ENCODE results near the gene OTUB2.

DNA sequence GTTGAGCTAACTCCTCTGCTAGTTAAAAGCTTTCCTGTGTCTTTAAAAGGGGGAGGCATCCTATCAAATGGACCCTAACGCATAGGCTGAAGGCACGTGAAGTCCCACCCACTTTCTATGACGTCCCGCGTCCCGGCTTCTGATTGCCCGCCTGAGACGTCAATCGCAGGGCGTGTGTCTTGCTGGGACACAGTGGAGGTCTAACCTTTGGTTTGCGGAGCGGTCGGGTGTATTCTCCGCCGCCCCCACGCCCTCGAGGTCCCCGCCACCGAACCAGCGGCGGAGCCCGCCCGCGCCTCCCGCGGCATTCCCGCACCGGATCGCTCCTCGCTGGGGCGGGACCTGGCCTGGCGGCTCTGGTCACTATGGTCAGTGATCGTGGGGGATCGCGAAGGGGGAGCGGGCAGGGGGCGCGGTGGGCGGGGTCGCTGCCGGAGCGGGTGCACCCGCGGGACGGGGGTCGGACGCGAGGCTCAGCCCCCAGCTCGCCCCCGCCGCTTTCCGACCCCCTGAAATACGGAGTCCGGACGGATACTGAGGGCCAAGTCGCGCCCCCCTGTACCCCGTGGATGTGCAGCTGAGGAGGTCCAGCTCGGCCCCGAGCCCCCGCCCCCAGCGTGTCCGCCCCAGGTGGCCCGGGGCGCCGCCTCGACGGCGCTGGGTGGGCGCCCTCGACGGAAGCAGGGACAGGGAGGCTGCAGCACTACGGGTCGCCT, at the start of gene OTUB2:
- TF ChIP-seq CTCF (IDR thresholded peaks at IDR 0.05) (no peak), POLR2AphosphoS5 (IDR thresholded peaks at IDR 0.05; ENCODE audit: low read depth, low read length) (no peak), SIN3A (IDR thresholded peaks at IDR 0.05; ENCODE audit: borderline replicate concordance, insufficient read depth, low read depth, low read length) (no peak)
- TF ChIP-seq, protein P1, sequence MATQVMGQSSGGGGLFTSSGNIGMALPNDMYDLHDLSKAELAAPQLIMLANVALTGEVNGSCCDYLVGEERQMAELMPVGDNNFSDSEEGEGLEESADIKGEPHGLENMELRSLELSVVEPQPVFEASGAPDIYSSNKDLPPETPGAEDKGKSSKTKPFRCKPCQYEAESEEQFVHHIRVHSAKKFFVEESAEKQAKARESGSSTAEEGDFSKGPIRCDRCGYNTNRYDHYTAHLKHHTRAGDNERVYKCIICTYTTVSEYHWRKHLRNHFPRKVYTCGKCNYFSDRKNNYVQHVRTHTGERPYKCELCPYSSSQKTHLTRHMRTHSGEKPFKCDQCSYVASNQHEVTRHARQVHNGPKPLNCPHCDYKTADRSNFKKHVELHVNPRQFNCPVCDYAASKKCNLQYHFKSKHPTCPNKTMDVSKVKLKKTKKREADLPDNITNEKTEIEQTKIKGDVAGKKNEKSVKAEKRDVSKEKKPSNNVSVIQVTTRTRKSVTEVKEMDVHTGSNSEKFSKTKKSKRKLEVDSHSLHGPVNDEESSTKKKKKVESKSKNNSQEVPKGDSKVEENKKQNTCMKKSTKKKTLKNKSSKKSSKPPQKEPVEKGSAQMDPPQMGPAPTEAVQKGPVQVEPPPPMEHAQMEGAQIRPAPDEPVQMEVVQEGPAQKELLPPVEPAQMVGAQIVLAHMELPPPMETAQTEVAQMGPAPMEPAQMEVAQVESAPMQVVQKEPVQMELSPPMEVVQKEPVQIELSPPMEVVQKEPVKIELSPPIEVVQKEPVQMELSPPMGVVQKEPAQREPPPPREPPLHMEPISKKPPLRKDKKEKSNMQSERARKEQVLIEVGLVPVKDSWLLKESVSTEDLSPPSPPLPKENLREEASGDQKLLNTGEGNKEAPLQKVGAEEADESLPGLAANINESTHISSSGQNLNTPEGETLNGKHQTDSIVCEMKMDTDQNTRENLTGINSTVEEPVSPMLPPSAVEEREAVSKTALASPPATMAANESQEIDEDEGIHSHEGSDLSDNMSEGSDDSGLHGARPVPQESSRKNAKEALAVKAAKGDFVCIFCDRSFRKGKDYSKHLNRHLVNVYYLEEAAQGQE (IDR thresholded peaks at IDR 0.05; ENCODE audit: insufficient read depth in 1 of 2, low read depth in 2 of 2, low read length in 1 of 2) = no peak
